Fibroblast of lung (primary cell): ENCODE results near the gene ENOX1.

Experiments used
- EZH2 ChIP-seq: IDR thresholded peaks from 2 replicates; pipeline ENCODE4 v1.5.1; 2012; ENCODE audit warnings: low read length, control low read depth, mild to moderate bottlenecking; ENCODE audit errors: missing control alignments
- TF ChIP-seq, protein P1 (sequence below), 2 donors: IDR thresholded peaks in 1 of 2; conservative IDR thresholded peaks in 1 of 2; 1 replicate in 1 of 2; 2 replicates in 1 of 2; pipeline ENCODE4 v1.5.1; 2011 to 2012; ENCODE audit warnings: low read length in 2 of 2, control low read depth in 1 of 2, inconsistent platforms in 1 of 2, low read depth in 1 of 2, mild to moderate bottlenecking in 1 of 2

DNA sequence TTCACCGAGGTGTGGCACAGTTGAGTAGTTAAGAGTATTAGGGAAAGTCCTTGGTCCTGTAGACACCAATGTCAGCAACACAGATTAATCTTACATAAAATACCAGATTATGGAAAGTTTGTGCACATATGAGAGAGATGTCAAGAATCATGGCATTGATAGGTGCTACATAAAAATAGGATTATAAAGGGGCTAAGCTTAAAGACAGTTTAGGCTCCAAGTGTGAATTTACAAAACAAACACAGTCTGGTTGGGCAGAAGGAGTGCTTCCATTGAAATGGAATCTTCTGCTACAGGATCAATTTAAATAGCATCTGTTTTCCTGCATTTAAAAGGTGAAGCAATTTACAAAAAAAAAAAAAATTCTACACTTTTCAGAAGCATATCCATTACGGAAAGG is 470.5 kb downstream of the ENOX1 start:
- TF ChIP-seq, protein P1, sequence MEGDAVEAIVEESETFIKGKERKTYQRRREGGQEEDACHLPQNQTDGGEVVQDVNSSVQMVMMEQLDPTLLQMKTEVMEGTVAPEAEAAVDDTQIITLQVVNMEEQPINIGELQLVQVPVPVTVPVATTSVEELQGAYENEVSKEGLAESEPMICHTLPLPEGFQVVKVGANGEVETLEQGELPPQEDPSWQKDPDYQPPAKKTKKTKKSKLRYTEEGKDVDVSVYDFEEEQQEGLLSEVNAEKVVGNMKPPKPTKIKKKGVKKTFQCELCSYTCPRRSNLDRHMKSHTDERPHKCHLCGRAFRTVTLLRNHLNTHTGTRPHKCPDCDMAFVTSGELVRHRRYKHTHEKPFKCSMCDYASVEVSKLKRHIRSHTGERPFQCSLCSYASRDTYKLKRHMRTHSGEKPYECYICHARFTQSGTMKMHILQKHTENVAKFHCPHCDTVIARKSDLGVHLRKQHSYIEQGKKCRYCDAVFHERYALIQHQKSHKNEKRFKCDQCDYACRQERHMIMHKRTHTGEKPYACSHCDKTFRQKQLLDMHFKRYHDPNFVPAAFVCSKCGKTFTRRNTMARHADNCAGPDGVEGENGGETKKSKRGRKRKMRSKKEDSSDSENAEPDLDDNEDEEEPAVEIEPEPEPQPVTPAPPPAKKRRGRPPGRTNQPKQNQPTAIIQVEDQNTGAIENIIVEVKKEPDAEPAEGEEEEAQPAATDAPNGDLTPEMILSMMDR (conservative IDR thresholded peaks at IDR 0.05 in 1 of 2, IDR thresholded peaks at IDR 0.05 in 1 of 2; ENCODE audit: low read depth in 1 of 2, low read length in 2 of 2) = no peak
- TF ChIP-seq EZH2 = no peak
